H1 (cell line): ENCODE results near the gene RASGEF1B.

Source experiments
- CBX5 ChIP-seq: fragments of 300-800, 300-1000 bp; sonication (generic); IDR thresholded peaks from 2 replicates; pipeline ENCODE4 v1.7.1; 2016; ENCODE audit warnings: antibody characterized with exemption, low read length, low read depth
- CTCF ChIP-seq, 3 experiments: IDR thresholded peaks; 1 replicate in 2 of 3; 2 replicates in 1 of 3; pipeline versions ENCODE4 v1.5.1 to v1.6.1; 2011; ENCODE audit warnings: low read length in 3 of 3, mild to moderate bottlenecking in 3 of 3, inconsistent platforms in 2 of 3, low read depth in 1 of 3, moderate library complexity in 1 of 3; ENCODE audit not compliant: insufficient read depth in 1 of 3; ENCODE audit errors: control extremely low read depth in 1 of 3
- POLR2A ChIP-seq, 2 experiments: IDR thresholded peaks; 1 replicate in 1 of 2; 2 replicates in 1 of 2; pipeline ENCODE4 v1.6.1; 2011; ENCODE audit warnings: low read depth in 2 of 2, low read length in 2 of 2, mild to moderate bottlenecking in 2 of 2; ENCODE audit errors: control extremely low read depth in 1 of 2
- RXRA ChIP-seq: IDR thresholded peaks from 2 replicates; pipeline ENCODE4 v1.6.1; 2011; ENCODE audit warnings: low read depth, mild to moderate bottlenecking, low read length, moderate library complexity; ENCODE audit not compliant: insufficient read depth
- SRF ChIP-seq: IDR thresholded peaks from 2 replicates; pipeline ENCODE4 v1.6.1; 2011; ENCODE audit warnings: mild to moderate bottlenecking, low read depth, low read length, moderate library complexity

GRCh38 chr4:81395239-81395638 is 76.5 kb downstream of the RASGEF1B start:
- TF ChIP-seq CTCF (IDR thresholded peaks at IDR 0.05; ENCODE audit: control extremely low read depth in 1 of 3, insufficient read depth in 1 of 3, low read depth in 1 of 3, low read length in 3 of 3) (no peak), POLR2A (IDR thresholded peaks at IDR 0.05; ENCODE audit: control extremely low read depth in 1 of 2, low read depth in 2 of 2, low read length in 2 of 2) (no peak), CBX5 (no peak), RXRA (no peak), SRF (no peak)
